GM12892 (cell line): Measurements from ENCODE around the gene PIK3R2.
"Not testable (repeated sequence)": the region's sequence is repeated elsewhere in the genome, so short reads cannot be mapped to it uniquely, and the experiment has no call there.

Experiments used
- DNase-seq: peaks from one replicate; pipeline ENCODE4 v3.0.0; 2011; ENCODE audit not compliant: insufficient read length
- FAIRE-seq: peaks from 2 replicates; lab custom pipeline; 2011; peaks lifted over from hg19 to GRCh38; lab: Jason Lieb, UNC
- POLR2A ChIP-seq: IDR thresholded peaks from 2 replicates; pipeline ENCODE4 v1.6.1; 2011; ENCODE audit warnings: low read depth, low read length, control low read depth
- POLR2AphosphoS5 ChIP-seq: IDR thresholded peaks from 2 replicates; pipeline ENCODE4 v1.6.1; 2011; ENCODE audit warnings: low read depth, low read length, control low read depth
- TAF1 ChIP-seq: IDR thresholded peaks from 2 replicates; pipeline ENCODE4 v1.6.1; 2011; ENCODE audit warnings: low read depth, mild to moderate bottlenecking, control low read depth, low read length, borderline replicate concordance

PIK3R2 gene

GRCh38 chr19:18203408-18203862, 50.5 kb downstream of the PIK3R2 start:
- TF ChIP-seq POLR2A, result no peak
- no peak for TF ChIP-seq TAF1
- TF ChIP-seq POLR2AphosphoS5, result no peak
- DNase-seq, result no peak
- FAIRE-seq, result peak; percentile 71

GRCh38 chr19:18203863-18204393, 51.0 kb downstream of the PIK3R2 start, which contains the start of gene RAB3A:
Gene RAB3A (minus strand): TSS chr19:18204042. CDS start chr19:18202740, 1,302 bp downstream.
- FAIRE-seq, result peak; percentile 99
- DNase-seq, result peak; percentile 98
- TF ChIP-seq POLR2A (peak; percentile 30; the same call in 1 of the 2 replicates), POLR2AphosphoS5 (no peak), TAF1 (no peak)

GRCh38 chr19:18204394-18205199, 51.6 kb downstream of the PIK3R2 start:
- DNase-seq (no peak), FAIRE-seq (no peak)
- TF ChIP-seq POLR2AphosphoS5 (no peak), POLR2A (no peak), TAF1 (no peak)

GRCh38 chr19:18205200-18205892, 52.4 kb downstream of the PIK3R2 start:
- peak; percentile 9 for FAIRE-seq
- no peak for TF ChIP-seq TAF1
- no peak for TF ChIP-seq POLR2A
- TF ChIP-seq POLR2AphosphoS5, result no peak
- DNase-seq, result no peak

- FAIRE-seq (no peak), DNase-seq (no peak)
- no peak for TF ChIP-seq POLR2AphosphoS5
- no peak for TF ChIP-seq TAF1
- TF ChIP-seq POLR2A, result no peak
Measured at GRCh38 chr19:18206018-18206417, 53.1 kb downstream of the PIK3R2 start.

GRCh38 chr19:18208098-18208951, 55.4 kb downstream of the PIK3R2 start:
- no peak for DNase-seq
- TF ChIP-seq POLR2A, result no peak
- TF ChIP-seq POLR2AphosphoS5, result no peak
- no peak for TF ChIP-seq TAF1
- no peak for FAIRE-seq

GRCh38 chr19:18209912-18210311, 56.9 kb downstream of the PIK3R2 start:
- FAIRE-seq, DNase-seq: not testable (repeated sequence)

- TF ChIP-seq TAF1 (no peak), POLR2A (no peak), POLR2AphosphoS5 (no peak)
- FAIRE-seq (no peak), DNase-seq (no peak)
Measured at GRCh38 chr19:18211683-18212082, 58.7 kb downstream of the PIK3R2 start.

- no peak for TF ChIP-seq POLR2AphosphoS5
- TF ChIP-seq TAF1, result no peak
- no peak for TF ChIP-seq POLR2A
- FAIRE-seq (no peak), DNase-seq (no peak)
Measured at GRCh38 chr19:18214779-18215433, 61.9 kb downstream of the PIK3R2 start.

- no peak for DNase-seq
- FAIRE-seq, result no peak
- no peak for TF ChIP-seq TAF1
- no peak for TF ChIP-seq POLR2A
- no peak for TF ChIP-seq POLR2AphosphoS5
Measured at GRCh38 chr19:18216789-18217188, 63.8 kb downstream of the PIK3R2 start.

GRCh38 chr19:18218159-18218558, 65.2 kb downstream of the PIK3R2 start:
- FAIRE-seq (no peak), DNase-seq (no peak)
- TF ChIP-seq TAF1, result no peak
- TF ChIP-seq POLR2A, result no peak
- no peak for TF ChIP-seq POLR2AphosphoS5
